ENCODE data around the gene MYBBP1A. TPM values are rescaled to one million over a fixed set of nuclear protein-coding genes. Genes with fewer than 3 reads are reported as not detected.

Gene MYBBP1A
- total RNA-seq, 1 experiment from 2014 or later: 163 TPM

DNA sequence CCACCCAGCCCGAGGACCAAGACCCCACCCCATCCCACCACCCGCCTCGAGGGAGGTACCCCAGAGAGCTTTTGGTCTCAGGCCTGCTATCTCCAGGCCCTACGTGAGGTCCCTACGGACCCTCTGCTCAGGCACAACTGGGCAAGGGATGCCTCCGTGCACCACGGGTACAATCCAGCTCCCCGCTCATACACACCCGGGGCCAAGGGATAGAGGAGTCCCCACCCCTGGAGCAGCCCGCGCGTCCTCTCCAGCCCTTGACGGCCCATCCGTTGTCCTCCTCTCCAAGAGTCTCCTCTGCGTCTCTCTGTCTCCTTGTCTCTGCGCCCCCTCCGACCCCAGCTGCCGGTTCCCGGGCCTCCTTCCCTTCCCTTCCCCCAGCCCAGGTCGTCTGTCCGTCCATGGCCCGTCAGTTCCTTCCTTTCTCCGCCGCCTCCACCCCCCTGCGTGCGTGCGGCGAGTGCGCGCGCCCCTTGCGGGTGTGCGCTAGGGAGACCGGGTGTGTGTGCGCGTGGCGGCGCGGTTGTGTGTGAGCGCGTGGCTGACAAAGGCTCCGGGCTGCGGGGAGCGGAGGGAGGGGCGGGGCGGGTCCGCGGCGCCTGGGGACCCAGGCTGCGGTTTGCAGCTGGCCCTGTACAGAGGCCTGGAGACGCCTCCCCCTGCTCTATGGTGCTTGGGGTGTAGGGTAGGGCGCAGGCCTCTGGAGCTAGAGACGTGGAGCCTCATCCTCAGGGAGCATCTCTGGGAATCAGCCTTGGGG lies 55.6 kb downstream of the MYBBP1A start:
- H3K27ac Mint-ChIP-seq: no peak overlapping the region
- DNase-seq (ENCODE audit: low spot score) (peak; percentile 44), ATAC-seq (peak; percentile 36)
- H3K9me3 Mint-ChIP-seq: no peaks in the 10 kb centered on the region
- H3K36me3 Mint-ChIP-seq: no peaks in the 10 kb centered on the region
- H3K27me3 Mint-ChIP-seq (ENCODE audit: low read depth): peaks cover 80% of the 10 kb centered on the region
- TF ChIP-seq ATF1 (CRISPR knock-in tag; IDR thresholded peaks at IDR 0.05) (no peak), JAZF1 (CRISPR knock-in tag; IDR thresholded peaks at IDR 0.05) (no peak), TCF7 (CRISPR knock-in tag; IDR thresholded peaks at IDR 0.05; ENCODE audit: low read depth) (no peak), IRF2 (CRISPR knock-in tag; IDR thresholded peaks at IDR 0.05; ENCODE audit: borderline replicate concordance, low read depth) (no peak), ZNF416 (CRISPR knock-in tag; IDR thresholded peaks at IDR 0.05) (no peak), RORB (CRISPR knock-in tag; IDR thresholded peaks at IDR 0.05) (no peak)
- CTCF ChIA-PET: interaction anchor here (0.5 to 4.3 kb wide), 13 partner anchors 8 to 536 kb away, joined by 3 to 30 read pairs (median 5); partner anchors contain the start of gene MYBBP1A
- H3K4me1 Mint-ChIP-seq: peaks cover 10% of the 10 kb centered on the region
- POLR2A ChIA-PET: interaction anchor here (1.1 to 1.3 kb wide), 2 partner anchors 9 to 15 kb away, joined by 3 to 5 read pairs; no protein-coding TSS in a partner anchor
- peak overlapping the region; percentile 75 for H3K4me3 Mint-ChIP-seq

DNA sequence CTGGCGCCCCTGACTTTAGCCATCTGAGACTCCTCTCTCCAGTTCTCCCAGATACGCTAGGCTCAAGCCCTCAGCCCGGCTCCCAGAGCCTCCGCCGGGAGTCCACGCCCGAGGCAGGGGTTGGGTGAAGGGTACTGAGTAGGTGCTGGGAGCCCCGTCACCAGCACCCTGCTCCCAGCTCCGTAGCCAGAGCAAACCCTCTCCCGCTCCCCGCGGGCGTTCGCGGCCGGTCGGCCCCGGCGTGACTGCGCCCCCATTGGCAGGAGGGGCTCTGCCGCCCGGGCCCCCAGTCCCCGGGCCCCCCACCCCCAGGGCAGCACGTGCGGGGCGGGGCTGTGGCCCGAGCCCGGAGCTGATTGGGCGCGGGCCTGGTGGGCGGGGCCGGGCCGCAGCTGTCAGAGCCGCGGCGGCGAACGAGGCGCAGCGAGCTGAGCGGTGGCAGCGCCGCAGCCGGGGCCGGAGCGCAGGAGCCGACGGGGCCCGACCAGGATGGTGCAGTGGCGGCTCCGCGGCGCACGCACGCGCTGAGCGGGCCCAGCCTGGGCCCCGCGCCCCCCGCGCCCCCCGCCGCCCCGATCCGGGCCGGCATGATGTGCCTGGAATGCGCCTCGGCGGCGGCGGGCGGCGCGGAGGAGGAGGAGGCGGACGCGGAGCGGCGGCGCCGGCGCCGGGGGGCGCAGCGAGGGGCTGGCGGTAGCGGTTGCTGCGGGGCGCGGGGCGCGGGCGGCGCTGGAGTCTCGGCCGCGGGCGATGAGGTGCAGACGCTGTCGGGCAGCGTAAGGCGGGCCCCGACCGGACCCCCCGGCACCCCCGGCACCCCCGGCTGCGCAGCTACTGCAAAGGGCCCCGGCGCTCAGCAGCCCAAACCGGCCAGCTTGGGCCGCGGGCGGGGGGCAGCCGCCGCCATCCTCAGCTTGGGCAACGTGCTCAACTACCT lies 56.5 kb downstream of the MYBBP1A start, which contains the start of gene SPNS2:
SPNS2 (plus strand) TSS at position 421 of the 937 bp plus-strand sequence; CDS start at position 588, 167 bp downstream.
- Mint-ChIP-seq H3K4me1 (peaks cover 10% of the 10 kb centered on the region), H3K36me3 (no peaks in the 10 kb centered on the region), H3K27me3 (ENCODE audit: low read depth) (peaks cover 74% of the 10 kb centered on the region), H3K27ac (no peak within 1 kb of the TSS), H3K9me3 (no peaks in the 10 kb centered on the region), H3K4me3 (peak within 1 kb of the TSS; percentile 75)
- peak; percentile 79 for ATAC-seq
- TF ChIP-seq, protein P1, sequence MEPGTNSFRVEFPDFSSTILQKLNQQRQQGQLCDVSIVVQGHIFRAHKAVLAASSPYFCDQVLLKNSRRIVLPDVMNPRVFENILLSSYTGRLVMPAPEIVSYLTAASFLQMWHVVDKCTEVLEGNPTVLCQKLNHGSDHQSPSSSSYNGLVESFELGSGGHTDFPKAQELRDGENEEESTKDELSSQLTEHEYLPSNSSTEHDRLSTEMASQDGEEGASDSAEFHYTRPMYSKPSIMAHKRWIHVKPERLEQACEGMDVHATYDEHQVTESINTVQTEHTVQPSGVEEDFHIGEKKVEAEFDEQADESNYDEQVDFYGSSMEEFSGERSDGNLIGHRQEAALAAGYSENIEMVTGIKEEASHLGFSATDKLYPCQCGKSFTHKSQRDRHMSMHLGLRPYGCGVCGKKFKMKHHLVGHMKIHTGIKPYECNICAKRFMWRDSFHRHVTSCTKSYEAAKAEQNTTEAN (CRISPR knock-in tag; IDR thresholded peaks at IDR 0.05): no peak
- TF ChIP-seq NFYB (CRISPR knock-in tag; conservative IDR thresholded peaks at IDR 0.05; ENCODE audit: low read depth) (0 out of 2 replicates have a peak, but pooled peaks have one; percentile 8), MYBL2 (CRISPR knock-in tag; IDR thresholded peaks at IDR 0.05) (no peak), SP1 (CRISPR knock-in tag; conservative IDR thresholded peaks at IDR 0.05) (peak; percentile 72; the same call in 1 of the 2 replicates)
- TF ChIP-seq, protein P2, sequence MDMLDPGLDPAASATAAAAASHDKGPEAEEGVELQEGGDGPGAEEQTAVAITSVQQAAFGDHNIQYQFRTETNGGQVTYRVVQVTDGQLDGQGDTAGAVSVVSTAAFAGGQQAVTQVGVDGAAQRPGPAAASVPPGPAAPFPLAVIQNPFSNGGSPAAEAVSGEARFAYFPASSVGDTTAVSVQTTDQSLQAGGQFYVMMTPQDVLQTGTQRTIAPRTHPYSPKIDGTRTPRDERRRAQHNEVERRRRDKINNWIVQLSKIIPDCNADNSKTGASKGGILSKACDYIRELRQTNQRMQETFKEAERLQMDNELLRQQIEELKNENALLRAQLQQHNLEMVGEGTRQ (CRISPR knock-in tag; IDR thresholded peaks at IDR 0.05): peak; percentile 72
- ChIA-PET POLR2A (interaction anchor here (1.1 to 1.3 kb wide), 2 partner anchors 8 to 16 kb away, joined by 3 to 5 read pairs; no protein-coding TSS in a partner anchor), CTCF (interaction anchor here (0.5 to 4.3 kb wide), 12 partner anchors 16 to 537 kb away, joined by 3 to 30 read pairs (median 4); no protein-coding TSS in a partner anchor)
- peak; percentile 77 for DNase-seq (ENCODE audit: low spot score)

DNA sequence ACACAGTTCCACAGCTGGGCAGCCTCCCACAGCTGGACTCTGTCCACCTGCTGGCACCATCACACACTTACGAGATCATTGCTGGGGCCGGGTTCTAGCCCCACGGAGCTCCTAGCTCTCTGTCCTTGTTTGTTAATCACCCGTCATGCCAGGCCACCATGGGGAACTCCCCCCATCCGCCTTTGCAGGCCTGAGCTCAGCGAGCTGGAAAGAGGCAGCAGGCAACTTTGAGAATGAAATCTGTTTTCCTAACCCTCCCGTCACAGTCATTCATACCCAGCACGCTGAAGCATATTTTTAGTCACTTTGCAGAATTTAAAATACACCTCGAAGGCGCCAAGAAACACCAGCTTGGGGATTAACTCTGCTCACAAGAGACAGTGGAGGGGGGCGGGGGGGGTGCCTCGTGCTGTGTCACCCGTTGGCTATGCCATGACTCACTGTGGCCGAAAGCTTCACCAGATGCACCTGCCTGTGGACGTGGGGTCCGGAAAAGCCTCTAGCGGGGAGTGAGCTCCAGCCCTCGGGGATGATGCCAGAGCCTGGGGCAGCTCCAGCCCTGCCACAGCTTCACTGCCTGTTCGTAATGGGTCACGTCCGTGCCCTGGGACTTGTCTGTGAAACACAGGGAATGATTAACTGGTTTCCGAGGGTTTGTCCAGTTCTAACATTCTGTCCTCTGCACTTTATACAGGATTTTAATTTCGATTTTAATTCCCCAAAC lies 57.9 kb downstream of the MYBBP1A start:
- H3K27ac Mint-ChIP-seq: no peak overlapping the region
- ATAC-seq: no peak
- H3K27me3 Mint-ChIP-seq (ENCODE audit: low read depth): peaks cover 63% of the 10 kb centered on the region
- H3K4me1 Mint-ChIP-seq: peaks cover 16% of the 10 kb centered on the region
- ChIA-PET CTCF (interaction anchor here (0.6 to 4.3 kb wide), 2 partner anchors 77 to 634 kb away, joined by 3 to 30 read pairs; no protein-coding TSS in a partner anchor), POLR2A (interaction anchor here (0.6 kb wide), 1 partner anchor 19 kb away, joined by 6 read pairs; no protein-coding TSS in a partner anchor)
- peak overlapping the region; percentile 40 for H3K4me3 Mint-ChIP-seq
- DNase-seq (ENCODE audit: low spot score): no peak
- no peaks in the 10 kb centered on the region for H3K36me3 Mint-ChIP-seq
- no peaks in the 10 kb centered on the region for H3K9me3 Mint-ChIP-seq
- TF ChIP-seq, protein P3, sequence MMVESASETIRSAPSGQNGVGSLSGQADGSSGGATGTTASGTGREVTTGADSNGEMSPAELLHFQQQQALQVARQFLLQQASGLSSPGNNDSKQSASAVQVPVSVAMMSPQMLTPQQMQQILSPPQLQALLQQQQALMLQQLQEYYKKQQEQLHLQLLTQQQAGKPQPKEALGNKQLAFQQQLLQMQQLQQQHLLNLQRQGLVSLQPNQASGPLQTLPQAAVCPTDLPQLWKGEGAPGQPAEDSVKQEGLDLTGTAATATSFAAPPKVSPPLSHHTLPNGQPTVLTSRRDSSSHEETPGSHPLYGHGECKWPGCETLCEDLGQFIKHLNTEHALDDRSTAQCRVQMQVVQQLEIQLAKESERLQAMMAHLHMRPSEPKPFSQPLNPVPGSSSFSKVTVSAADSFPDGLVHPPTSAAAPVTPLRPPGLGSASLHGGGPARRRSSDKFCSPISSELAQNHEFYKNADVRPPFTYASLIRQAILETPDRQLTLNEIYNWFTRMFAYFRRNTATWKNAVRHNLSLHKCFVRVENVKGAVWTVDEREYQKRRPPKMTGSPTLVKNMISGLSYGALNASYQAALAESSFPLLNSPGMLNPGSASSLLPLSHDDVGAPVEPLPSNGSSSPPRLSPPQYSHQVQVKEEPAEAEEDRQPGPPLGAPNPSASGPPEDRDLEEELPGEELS (CRISPR knock-in tag; IDR thresholded peaks at IDR 0.05): no peak
- TF ChIP-seq NR2C2 (CRISPR knock-in tag; IDR thresholded peaks at IDR 0.05) (no peak), MXD4 (CRISPR knock-in tag; IDR thresholded peaks at IDR 0.05; ENCODE audit: borderline replicate concordance) (no peak), ZNF671 (CRISPR knock-in tag; IDR thresholded peaks at IDR 0.05) (no peak), TCF7 (CRISPR knock-in tag; IDR thresholded peaks at IDR 0.05; ENCODE audit: low read depth) (no peak)
- TF ChIP-seq, protein P4, sequence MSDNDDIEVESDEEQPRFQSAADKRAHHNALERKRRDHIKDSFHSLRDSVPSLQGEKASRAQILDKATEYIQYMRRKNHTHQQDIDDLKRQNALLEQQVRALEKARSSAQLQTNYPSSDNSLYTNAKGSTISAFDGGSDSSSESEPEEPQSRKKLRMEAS (CRISPR knock-in tag; IDR thresholded peaks at IDR 0.05): no peak
- TF ChIP-seq, protein P5, sequence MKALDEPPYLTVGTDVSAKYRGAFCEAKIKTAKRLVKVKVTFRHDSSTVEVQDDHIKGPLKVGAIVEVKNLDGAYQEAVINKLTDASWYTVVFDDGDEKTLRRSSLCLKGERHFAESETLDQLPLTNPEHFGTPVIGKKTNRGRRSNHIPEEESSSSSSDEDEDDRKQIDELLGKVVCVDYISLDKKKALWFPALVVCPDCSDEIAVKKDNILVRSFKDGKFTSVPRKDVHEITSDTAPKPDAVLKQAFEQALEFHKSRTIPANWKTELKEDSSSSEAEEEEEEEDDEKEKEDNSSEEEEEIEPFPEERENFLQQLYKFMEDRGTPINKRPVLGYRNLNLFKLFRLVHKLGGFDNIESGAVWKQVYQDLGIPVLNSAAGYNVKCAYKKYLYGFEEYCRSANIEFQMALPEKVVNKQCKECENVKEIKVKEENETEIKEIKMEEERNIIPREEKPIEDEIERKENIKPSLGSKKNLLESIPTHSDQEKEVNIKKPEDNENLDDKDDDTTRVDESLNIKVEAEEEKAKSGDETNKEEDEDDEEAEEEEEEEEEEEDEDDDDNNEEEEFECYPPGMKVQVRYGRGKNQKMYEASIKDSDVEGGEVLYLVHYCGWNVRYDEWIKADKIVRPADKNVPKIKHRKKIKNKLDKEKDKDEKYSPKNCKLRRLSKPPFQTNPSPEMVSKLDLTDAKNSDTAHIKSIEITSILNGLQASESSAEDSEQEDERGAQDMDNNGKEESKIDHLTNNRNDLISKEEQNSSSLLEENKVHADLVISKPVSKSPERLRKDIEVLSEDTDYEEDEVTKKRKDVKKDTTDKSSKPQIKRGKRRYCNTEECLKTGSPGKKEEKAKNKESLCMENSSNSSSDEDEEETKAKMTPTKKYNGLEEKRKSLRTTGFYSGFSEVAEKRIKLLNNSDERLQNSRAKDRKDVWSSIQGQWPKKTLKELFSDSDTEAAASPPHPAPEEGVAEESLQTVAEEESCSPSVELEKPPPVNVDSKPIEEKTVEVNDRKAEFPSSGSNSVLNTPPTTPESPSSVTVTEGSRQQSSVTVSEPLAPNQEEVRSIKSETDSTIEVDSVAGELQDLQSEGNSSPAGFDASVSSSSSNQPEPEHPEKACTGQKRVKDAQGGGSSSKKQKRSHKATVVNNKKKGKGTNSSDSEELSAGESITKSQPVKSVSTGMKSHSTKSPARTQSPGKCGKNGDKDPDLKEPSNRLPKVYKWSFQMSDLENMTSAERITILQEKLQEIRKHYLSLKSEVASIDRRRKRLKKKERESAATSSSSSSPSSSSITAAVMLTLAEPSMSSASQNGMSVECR (CRISPR knock-in tag; IDR thresholded peaks at IDR 0.05; ENCODE audit: borderline replicate concordance): no peak
